HL-60 (cell line): ENCODE data around the gene PLA2G3.

ENCODE experiments used
- CTCF ChIP-seq: IDR thresholded peaks from one replicate; pipeline ENCODE4 v1.5.1; 2011; ENCODE audit warnings: low read length, control low read depth, inconsistent platforms; ENCODE audit not compliant: insufficient read depth
- SPI1 ChIP-seq: IDR thresholded peaks from 2 replicates; pipeline ENCODE4 v1.6.1; 2012; ENCODE audit warnings: low read depth, mild to moderate bottlenecking, borderline replicate concordance

DNA sequence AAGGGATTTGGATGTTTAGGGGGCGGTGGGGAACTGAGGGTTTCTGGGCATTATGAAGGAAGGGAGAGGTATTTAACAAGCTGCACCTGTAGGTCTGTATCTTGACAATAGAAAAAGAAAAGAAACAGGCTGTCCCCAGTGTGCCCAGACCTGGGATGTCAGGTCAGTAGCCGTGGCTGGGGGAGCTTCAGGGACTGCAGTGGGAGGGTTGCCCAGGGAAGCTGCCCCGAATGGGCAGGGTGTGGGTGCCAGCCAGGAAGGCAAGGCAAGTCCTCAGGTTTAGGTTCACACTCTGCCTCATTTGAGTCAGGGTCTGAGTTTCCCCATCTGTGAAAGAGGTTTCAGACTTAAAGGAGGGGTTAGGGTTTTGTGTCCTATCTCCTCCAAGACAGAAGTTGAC is 16.0 kb downstream of the PLA2G3 start:
- TF ChIP-seq SPI1 (no peak), CTCF (no peak)
